ENCODE results near the gene SPRY4.
"Not testable (repeated sequence)": the region's sequence is repeated elsewhere in the genome, so short reads cannot be mapped to it uniquely, and the experiment has no call there.

DNA sequence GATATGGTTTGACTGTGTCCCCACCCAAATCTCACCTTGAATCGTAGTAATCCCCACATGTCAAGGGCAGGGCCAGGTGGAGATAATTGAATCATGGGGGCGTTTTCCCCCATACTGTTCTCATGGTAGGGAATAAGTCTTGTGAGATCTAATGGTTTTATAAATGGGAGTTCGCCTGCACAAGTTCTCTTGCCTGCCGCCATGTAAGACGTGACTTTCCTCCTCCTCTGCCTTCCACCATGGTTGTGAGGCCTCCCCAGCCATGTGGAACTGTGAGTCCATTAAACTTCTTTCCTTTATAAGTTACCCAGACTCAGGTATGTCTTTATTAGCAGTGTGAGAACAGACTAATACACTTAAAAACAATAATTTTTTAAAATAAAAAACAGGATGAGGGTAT is 52.2 kb downstream of the SPRY4 start:
- TF ChIP-seq POLR2AphosphoS5, POLR2A (IDR thresholded peaks at IDR 0.05): not testable (repeated sequence)
- TF ChIP-seq, protein P1, sequence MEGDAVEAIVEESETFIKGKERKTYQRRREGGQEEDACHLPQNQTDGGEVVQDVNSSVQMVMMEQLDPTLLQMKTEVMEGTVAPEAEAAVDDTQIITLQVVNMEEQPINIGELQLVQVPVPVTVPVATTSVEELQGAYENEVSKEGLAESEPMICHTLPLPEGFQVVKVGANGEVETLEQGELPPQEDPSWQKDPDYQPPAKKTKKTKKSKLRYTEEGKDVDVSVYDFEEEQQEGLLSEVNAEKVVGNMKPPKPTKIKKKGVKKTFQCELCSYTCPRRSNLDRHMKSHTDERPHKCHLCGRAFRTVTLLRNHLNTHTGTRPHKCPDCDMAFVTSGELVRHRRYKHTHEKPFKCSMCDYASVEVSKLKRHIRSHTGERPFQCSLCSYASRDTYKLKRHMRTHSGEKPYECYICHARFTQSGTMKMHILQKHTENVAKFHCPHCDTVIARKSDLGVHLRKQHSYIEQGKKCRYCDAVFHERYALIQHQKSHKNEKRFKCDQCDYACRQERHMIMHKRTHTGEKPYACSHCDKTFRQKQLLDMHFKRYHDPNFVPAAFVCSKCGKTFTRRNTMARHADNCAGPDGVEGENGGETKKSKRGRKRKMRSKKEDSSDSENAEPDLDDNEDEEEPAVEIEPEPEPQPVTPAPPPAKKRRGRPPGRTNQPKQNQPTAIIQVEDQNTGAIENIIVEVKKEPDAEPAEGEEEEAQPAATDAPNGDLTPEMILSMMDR (IDR thresholded peaks at IDR 0.05 in 8 of 11, conservative IDR thresholded peaks at IDR 0.05 in 3 of 11), result not testable (repeated sequence)
